ENCODE data around the gene DLG2.

Gene DLG2

GRCh38 chr11:85044911-85045310 is 582.2 kb downstream of the DLG2 start:
- no peaks in the 10 kb centered on the region for H3K9me3 ChIP-seq (replicated peaks; ENCODE audit: insufficient read depth, low read length)
- H3F3A ChIP-seq (ENCODE audit: insufficient read depth, low read length), result no peaks in the 10 kb centered on the region
- H3K27me3 ChIP-seq (replicated peaks; ENCODE audit: insufficient read depth, low read length), result no peaks in the 10 kb centered on the region
- no peak overlapping the region for H3K9ac ChIP-seq (ENCODE audit: low read length)
- H3K9me2 ChIP-seq (replicated peaks; ENCODE audit: insufficient read depth, low read length), result no peaks in the 10 kb centered on the region
- H3K4me1 ChIP-seq (ENCODE audit: low read length), result peaks cover 8% of the 10 kb centered on the region
- no peak overlapping the region for H2AFZ ChIP-seq (ENCODE audit: low read length)
- H3K4me3 ChIP-seq (ENCODE audit: low read length), result no peak overlapping the region
- no peaks in the 10 kb centered on the region for H3K79me2 ChIP-seq (ENCODE audit: low read length)
- H3K4me2 ChIP-seq (ENCODE audit: low read depth, low read length), result no peak overlapping the region
- DNase-seq, result no peak
- no peaks in the 10 kb centered on the region for H4K20me1 ChIP-seq (ENCODE audit: insufficient read depth, low read length)
- H3K36me3 ChIP-seq (replicated peaks; ENCODE audit: insufficient read depth, low read length), result no peaks in the 10 kb centered on the region
- TF ChIP-seq EZH2 (optimal IDR thresholded peaks at IDR 0.05; ENCODE audit: low read depth, low read length) (no peak), EZH2phosphoT487 (IDR thresholded peaks at IDR 0.05; ENCODE audit: low read length) (no peak)
- TF ChIP-seq, protein P1, sequence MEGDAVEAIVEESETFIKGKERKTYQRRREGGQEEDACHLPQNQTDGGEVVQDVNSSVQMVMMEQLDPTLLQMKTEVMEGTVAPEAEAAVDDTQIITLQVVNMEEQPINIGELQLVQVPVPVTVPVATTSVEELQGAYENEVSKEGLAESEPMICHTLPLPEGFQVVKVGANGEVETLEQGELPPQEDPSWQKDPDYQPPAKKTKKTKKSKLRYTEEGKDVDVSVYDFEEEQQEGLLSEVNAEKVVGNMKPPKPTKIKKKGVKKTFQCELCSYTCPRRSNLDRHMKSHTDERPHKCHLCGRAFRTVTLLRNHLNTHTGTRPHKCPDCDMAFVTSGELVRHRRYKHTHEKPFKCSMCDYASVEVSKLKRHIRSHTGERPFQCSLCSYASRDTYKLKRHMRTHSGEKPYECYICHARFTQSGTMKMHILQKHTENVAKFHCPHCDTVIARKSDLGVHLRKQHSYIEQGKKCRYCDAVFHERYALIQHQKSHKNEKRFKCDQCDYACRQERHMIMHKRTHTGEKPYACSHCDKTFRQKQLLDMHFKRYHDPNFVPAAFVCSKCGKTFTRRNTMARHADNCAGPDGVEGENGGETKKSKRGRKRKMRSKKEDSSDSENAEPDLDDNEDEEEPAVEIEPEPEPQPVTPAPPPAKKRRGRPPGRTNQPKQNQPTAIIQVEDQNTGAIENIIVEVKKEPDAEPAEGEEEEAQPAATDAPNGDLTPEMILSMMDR (IDR thresholded peaks at IDR 0.05; ENCODE audit: low read length), result no peak
- H3K27ac ChIP-seq (ENCODE audit: low read length), result no peak overlapping the region

DNA sequence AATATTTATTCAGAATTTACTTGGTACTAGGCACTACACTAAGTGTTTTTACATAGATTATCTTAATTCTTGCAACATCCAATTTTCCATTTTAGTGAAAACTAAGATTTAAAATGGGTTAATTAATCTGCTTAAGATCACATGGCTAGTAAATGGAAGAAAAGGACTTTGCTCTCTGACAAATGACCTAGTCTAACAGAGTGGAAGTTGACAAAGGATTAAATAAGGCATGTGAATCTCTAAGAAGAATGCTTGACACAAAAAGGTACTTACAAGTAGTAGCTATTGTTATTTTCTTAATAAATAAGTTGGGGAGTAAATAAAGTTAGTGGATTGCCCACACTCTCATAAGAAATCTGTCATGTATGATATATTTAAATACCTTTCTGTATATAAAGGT is 584.8 kb downstream of the DLG2 start:
- Histone ChIP-seq H3K9me3 (replicated peaks; ENCODE audit: insufficient read depth, low read length) (no peaks in the 10 kb centered on the region), H3K27ac (ENCODE audit: low read length) (no peak overlapping the region), H3K4me2 (ENCODE audit: low read depth, low read length) (no peak overlapping the region), H3K27me3 (replicated peaks; ENCODE audit: insufficient read depth, low read length) (no peaks in the 10 kb centered on the region), H3K9me2 (replicated peaks; ENCODE audit: insufficient read depth, low read length) (no peaks in the 10 kb centered on the region), H2AFZ (ENCODE audit: low read length) (no peak overlapping the region), H3K79me2 (ENCODE audit: low read length) (no peaks in the 10 kb centered on the region), H3F3A (ENCODE audit: insufficient read depth, low read length) (no peaks in the 10 kb centered on the region), H3K9ac (ENCODE audit: low read length) (no peak overlapping the region), H3K4me3 (ENCODE audit: low read length) (no peak overlapping the region), H4K20me1 (ENCODE audit: insufficient read depth, low read length) (no peaks in the 10 kb centered on the region), H3K4me1 (ENCODE audit: low read length) (peaks cover 8% of the 10 kb centered on the region), H3K36me3 (replicated peaks; ENCODE audit: insufficient read depth, low read length) (no peaks in the 10 kb centered on the region)
- DNase-seq, result no peak
- no peak for TF ChIP-seq EZH2phosphoT487 (IDR thresholded peaks at IDR 0.05; ENCODE audit: low read length)
- TF ChIP-seq, protein P1 (IDR thresholded peaks at IDR 0.05; ENCODE audit: low read length), result no peak
- TF ChIP-seq EZH2 (optimal IDR thresholded peaks at IDR 0.05; ENCODE audit: low read depth, low read length), result no peak

DNA sequence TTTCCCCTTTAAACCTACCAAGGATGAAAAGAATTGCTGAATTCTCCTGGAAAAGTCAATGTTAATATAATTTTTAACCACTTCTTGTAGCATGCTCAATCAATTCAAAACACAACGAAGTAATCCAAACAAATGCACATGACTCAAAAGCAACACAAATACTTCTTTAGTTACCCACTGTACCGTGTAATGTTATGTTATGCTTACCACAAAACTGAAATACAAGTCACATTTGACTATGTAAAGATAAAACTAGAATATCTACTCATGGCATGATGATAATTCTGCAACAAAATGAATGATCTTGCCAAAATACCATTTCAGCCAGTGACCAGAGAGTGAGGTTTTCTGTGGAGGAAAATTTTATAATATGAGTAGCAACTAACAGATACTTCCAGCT is 587.0 kb downstream of the DLG2 start:
- H3F3A ChIP-seq (ENCODE audit: insufficient read depth, low read length), result no peaks in the 10 kb centered on the region
- H3K4me2 ChIP-seq (ENCODE audit: low read depth, low read length), result no peak overlapping the region
- TF ChIP-seq, protein P1 (IDR thresholded peaks at IDR 0.05; ENCODE audit: low read length), result no peak
- no peak for TF ChIP-seq EZH2 (optimal IDR thresholded peaks at IDR 0.05; ENCODE audit: low read depth, low read length)
- TF ChIP-seq EZH2phosphoT487 (IDR thresholded peaks at IDR 0.05; ENCODE audit: low read length), result no peak
- no peaks in the 10 kb centered on the region for H3K79me2 ChIP-seq (ENCODE audit: low read length)
- H3K9me3 ChIP-seq (replicated peaks; ENCODE audit: insufficient read depth, low read length), result no peaks in the 10 kb centered on the region
- H3K27me3 ChIP-seq (replicated peaks; ENCODE audit: insufficient read depth, low read length), result no peaks in the 10 kb centered on the region
- no peak overlapping the region for H3K27ac ChIP-seq (ENCODE audit: low read length)
- no peaks in the 10 kb centered on the region for H3K9me2 ChIP-seq (replicated peaks; ENCODE audit: insufficient read depth, low read length)
- no peak overlapping the region for H3K4me3 ChIP-seq (ENCODE audit: low read length)
- H3K4me1 ChIP-seq (ENCODE audit: low read length), result peaks cover 8% of the 10 kb centered on the region
- H3K36me3 ChIP-seq (replicated peaks; ENCODE audit: insufficient read depth, low read length), result no peaks in the 10 kb centered on the region
- DNase-seq, result no peak
- no peak overlapping the region for H3K9ac ChIP-seq (ENCODE audit: low read length)
- H4K20me1 ChIP-seq (ENCODE audit: insufficient read depth, low read length), result no peaks in the 10 kb centered on the region
- no peak overlapping the region for H2AFZ ChIP-seq (ENCODE audit: low read length)

Data from MM.1S (cell line).